Inferior parietal cortex (tissue), 1 donor: ENCODE data around the gene WDR90.

Source experiments
- DNase-seq: peaks from one replicate; pipeline ENCODE4 v3.0.0-alpha.2; 2016; ENCODE audit errors: extremely low spot score

WDR90 gene

GRCh38 chr16:676565-676902, 27.4 kb downstream of the WDR90 start:
- DNase-seq, result no peak

GRCh38 chr16:676913-677312, 27.7 kb downstream of the WDR90 start:
- no peak for DNase-seq

GRCh38 chr16:677316-678190, 28.4 kb downstream of the WDR90 start:
- DNase-seq, result no peak

GRCh38 chr16:678209-678857, 29.2 kb downstream of the WDR90 start:
- no peak for DNase-seq

GRCh38 chr16:678858-679813, 30.0 kb downstream of the WDR90 start:
- no peak for DNase-seq

- DNase-seq, result peak; percentile 75
These were observed 30.9 kb downstream of the WDR90 start, which contains the start of gene STUB1 for GRCh38 chr16:679814-680624. TSS of gene STUB1 (plus strand) at chr16:680410. CDS start at chr16:680526, 116 bp downstream.

GRCh38 chr16:680625-680945, 31.4 kb downstream of the WDR90 start:
- no peak for DNase-seq

- no peak for DNase-seq
These were observed 32.0 kb downstream of the WDR90 start for GRCh38 chr16:680967-681745.

- no peak for DNase-seq
These were observed 32.7 kb downstream of the WDR90 start for GRCh38 chr16:681746-682427.

- DNase-seq, result no peak
These were observed 33.6 kb downstream of the WDR90 start for GRCh38 chr16:682493-683395.

- no peak for DNase-seq
These were observed 34.4 kb downstream of the WDR90 start for GRCh38 chr16:683396-684070.

- peak; percentile 96 for DNase-seq
These were observed 35.1 kb downstream of the WDR90 start, which contains the start of gene JMJD8 for GRCh38 chr16:684071-684794. TSS of gene JMJD8 (minus strand) at chr16:684334. CDS start at chr16:684319, 15 bp downstream.

- no peak for DNase-seq
These were observed 36.0 kb downstream of the WDR90 start for GRCh38 chr16:684961-685696.

- DNase-seq, result no peak
These were observed 36.8 kb downstream of the WDR90 start for GRCh38 chr16:685967-686366.

- no peak for DNase-seq
These were observed 37.5 kb downstream of the WDR90 start for GRCh38 chr16:686459-687260.

GRCh38 chr16:687499-687898, 38.3 kb downstream of the WDR90 start:
- DNase-seq, result no peak
